ENCODE results near the gene IBTK.

DNA sequence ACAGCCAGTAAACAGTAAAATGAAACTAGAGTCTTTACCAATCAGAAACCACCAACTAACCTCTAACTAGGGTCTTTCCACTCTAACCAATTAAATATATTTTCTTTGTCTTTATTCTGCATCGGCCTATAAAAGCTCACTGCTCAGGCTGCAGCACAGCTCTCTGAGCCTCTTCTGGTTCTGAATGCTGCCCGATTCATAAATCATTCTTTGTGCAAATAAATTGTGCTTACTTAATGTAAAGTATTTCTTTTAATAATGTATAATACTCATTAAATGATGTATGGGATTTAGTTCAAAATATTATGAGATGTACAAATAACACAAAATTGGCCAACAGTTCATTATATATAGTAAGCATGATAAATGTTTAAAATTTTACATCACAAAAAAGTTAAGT lies 7.9 kb downstream of the IBTK start:
- TF ChIP-seq CTCF (IDR thresholded peaks at IDR 0.05), result no peak
- no peak for TF ChIP-seq POLR2AphosphoS5 (IDR thresholded peaks at IDR 0.05)
